OCI-LY3 (cell line): ENCODE results near the gene OCIAD2.

Experiments used
- H2AFZ ChIP-seq: fragments of 200-600, 300-600 bp; shearing (Covaris generic); 2 replicates; pipeline ENCODE4 v1.6.0; 2014; ENCODE audit warnings: antibody characterized with exemption, low read depth, low read length
- H3K27ac ChIP-seq: fragments of 200-600, 300-600 bp; sonication (generic); 2 replicates; pipeline ENCODE4 v1.5.1; 2014; ENCODE audit warnings: mild to moderate bottlenecking, low read length, moderate library complexity, mixed read lengths
- H3K27me3 ChIP-seq: fragments of 200-600, 300-600 bp; sonication (generic); 2 replicates; pipeline ENCODE4 v1.6.1; 2014; ENCODE audit warnings: low read depth, low read length, mixed read lengths
- H3K36me3 ChIP-seq: fragments of 200-600, 300-600 bp; sonication (generic); replicated peaks from 2 replicates; pipeline ENCODE3; 2014; ENCODE audit warnings: low read depth, low read length, mixed read lengths
- H3K4me1 ChIP-seq: fragments of 300-600, 200-600 bp; sonication (generic); 2 replicates; pipeline ENCODE4 v1.6.1; 2014; ENCODE audit warnings: low read length, mixed read lengths
- H3K4me2 ChIP-seq: fragments of 200-600, 300-600 bp; sonication (generic); 2 replicates; pipeline ENCODE4 v1.6.1; 2014; ENCODE audit warnings: low read length, mixed read lengths
- H3K4me3 ChIP-seq: fragments of 300-600, 200-600 bp; sonication (generic); 2 replicates; pipeline ENCODE4 v1.5.1; 2014; ENCODE audit warnings: antibody characterized with exemption, mild to moderate bottlenecking, low read length, moderate library complexity
- H3K79me2 ChIP-seq: fragments of 300-600, 200-600 bp; shearing (Covaris generic); 2 replicates; pipeline ENCODE4 v1.6.1; 2014; ENCODE audit warnings: mild to moderate bottlenecking, low read length, mixed read lengths
- H3K9ac ChIP-seq: fragments of 300-600, 200-600 bp; shearing (Covaris generic); 2 replicates; pipeline ENCODE4 v1.6.0; 2014; ENCODE audit warnings: mild to moderate bottlenecking, low read length, moderate library complexity
- H3K9me3 ChIP-seq: fragments of 200-600, 300-600 bp; shearing (Covaris generic); 2 replicates; pipeline ENCODE4 v1.6.1; 2014; ENCODE audit warnings: low read length, mixed read lengths; ENCODE audit not compliant: insufficient read depth
- H4K20me1 ChIP-seq: fragments of 200-600, 300-600 bp; sonication (generic); 2 replicates; pipeline ENCODE4 v1.6.1; 2016; ENCODE audit warnings: low read length, mixed read lengths; ENCODE audit not compliant: insufficient read depth
- EZH2phosphoT487 ChIP-seq: fragments of 200-600 bp; shearing (Covaris generic); IDR thresholded peaks from 2 replicates; pipeline ENCODE4 v1.6.1; 2018; ENCODE audit warnings: antibody characterized with exemption, mixed run types, low read depth
- TF ChIP-seq, protein P1 (sequence below): fragments of 200-600, 300-600 bp; sonication (generic); IDR thresholded peaks from 2 replicates; pipeline ENCODE4 v1.5.1; 2014; ENCODE audit warnings: antibody characterized with exemption, low read length, low read depth

The OCIAD2 gene

DNA sequence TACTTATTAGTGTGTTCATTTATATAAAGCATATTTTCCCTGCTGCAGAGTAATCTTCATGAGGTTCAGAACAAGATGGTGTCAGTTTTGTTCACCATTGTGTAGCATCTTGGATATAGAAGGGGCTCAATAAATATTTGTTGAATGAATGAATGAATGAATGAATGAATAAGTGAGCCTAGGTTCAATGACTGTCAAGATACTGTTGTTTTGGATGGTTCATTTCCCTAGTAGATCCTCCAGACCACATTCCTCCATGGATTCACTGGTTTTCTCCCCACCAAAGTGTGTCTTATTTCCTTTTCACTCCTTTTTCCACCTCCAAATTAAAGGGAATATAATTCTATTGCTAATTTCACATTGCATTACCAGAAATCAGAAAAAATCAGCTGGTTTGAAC is 2.1 kb upstream of the OCIAD2 start:
- no peak overlapping the region for H2AFZ ChIP-seq
- H3K79me2 ChIP-seq: peaks cover 12% of the 10 kb centered on the region
- no peak overlapping the region for H3K4me2 ChIP-seq
- no peak overlapping the region for H3K9ac ChIP-seq
- H3K27ac ChIP-seq: no peak overlapping the region
- H3K36me3 ChIP-seq: no peaks in the 10 kb centered on the region
- no peak overlapping the region for H3K4me3 ChIP-seq
- peaks cover 10% of the 10 kb centered on the region for H3K4me1 ChIP-seq
- no peaks in the 10 kb centered on the region for H4K20me1 ChIP-seq
- no peak for TF ChIP-seq EZH2phosphoT487
- TF ChIP-seq, protein P1, sequence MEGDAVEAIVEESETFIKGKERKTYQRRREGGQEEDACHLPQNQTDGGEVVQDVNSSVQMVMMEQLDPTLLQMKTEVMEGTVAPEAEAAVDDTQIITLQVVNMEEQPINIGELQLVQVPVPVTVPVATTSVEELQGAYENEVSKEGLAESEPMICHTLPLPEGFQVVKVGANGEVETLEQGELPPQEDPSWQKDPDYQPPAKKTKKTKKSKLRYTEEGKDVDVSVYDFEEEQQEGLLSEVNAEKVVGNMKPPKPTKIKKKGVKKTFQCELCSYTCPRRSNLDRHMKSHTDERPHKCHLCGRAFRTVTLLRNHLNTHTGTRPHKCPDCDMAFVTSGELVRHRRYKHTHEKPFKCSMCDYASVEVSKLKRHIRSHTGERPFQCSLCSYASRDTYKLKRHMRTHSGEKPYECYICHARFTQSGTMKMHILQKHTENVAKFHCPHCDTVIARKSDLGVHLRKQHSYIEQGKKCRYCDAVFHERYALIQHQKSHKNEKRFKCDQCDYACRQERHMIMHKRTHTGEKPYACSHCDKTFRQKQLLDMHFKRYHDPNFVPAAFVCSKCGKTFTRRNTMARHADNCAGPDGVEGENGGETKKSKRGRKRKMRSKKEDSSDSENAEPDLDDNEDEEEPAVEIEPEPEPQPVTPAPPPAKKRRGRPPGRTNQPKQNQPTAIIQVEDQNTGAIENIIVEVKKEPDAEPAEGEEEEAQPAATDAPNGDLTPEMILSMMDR: no peak
- no peaks in the 10 kb centered on the region for H3K9me3 ChIP-seq
- H3K27me3 ChIP-seq: no peaks in the 10 kb centered on the region

- no peak overlapping the region for H2AFZ ChIP-seq
- no peak overlapping the region for H3K9ac ChIP-seq
- H3K27ac ChIP-seq: no peak overlapping the region
- no peaks in the 10 kb centered on the region for H3K36me3 ChIP-seq
- peaks cover 10% of the 10 kb centered on the region for H3K4me1 ChIP-seq
- peaks cover 12% of the 10 kb centered on the region for H3K79me2 ChIP-seq
- no peak overlapping the region for H3K4me2 ChIP-seq
- no peaks in the 10 kb centered on the region for H4K20me1 ChIP-seq
- no peaks in the 10 kb centered on the region for H3K27me3 ChIP-seq
- no peak overlapping the region for H3K4me3 ChIP-seq
- no peaks in the 10 kb centered on the region for H3K9me3 ChIP-seq
- TF ChIP-seq, protein P1: no peak
- TF ChIP-seq EZH2phosphoT487: no peak
Measured at GRCh38 chr4:48907706-48908477, 1.3 kb upstream of the OCIAD2 start.

DNA sequence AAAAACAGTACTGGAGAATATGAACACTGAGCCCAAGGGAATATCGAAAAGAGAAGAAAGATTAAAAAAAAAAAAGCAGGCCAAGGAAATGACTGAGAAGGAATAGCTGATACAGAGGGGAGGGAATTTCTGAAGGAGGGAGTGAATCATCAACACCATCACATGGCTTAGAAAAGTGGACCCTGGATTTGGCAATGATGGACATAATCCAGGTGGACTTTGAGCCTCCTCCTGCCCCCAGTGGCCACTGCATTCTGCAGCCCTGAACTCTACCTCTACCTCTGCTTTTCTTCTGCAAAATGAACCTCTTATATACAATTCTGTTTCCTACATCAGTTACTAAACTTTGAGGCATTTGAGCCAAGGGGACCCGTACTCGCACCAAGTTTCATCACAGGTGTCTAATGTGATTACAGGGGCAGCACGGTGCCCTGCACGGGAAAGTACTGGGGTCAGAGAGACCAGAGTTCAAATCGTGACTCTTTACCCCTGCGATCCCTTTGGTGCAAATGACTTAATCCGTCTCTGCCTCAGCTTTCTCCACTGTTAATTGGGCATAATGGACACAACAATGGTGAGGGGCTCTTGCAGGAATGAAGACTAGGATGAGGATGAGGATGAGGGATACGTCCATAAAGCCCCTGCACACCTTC is 1.1 kb downstream of the OCIAD2 start:
- Histone ChIP-seq H3K27me3 (no peaks in the 10 kb centered on the region), H3K4me2 (peak overlapping the region; percentile 100), H3K9ac (peak overlapping the region; percentile 77), H3K79me2 (peaks cover 12% of the 10 kb centered on the region), H3K27ac (no peak overlapping the region), H3K4me1 (peaks cover 10% of the 10 kb centered on the region), H2AFZ (0 out of 2 replicates have a peak overlapping the region, but pooled peaks have one; percentile 76), H3K36me3 (peaks cover 10% of the 10 kb centered on the region), H3K9me3 (no peaks in the 10 kb centered on the region), H4K20me1 (no peaks in the 10 kb centered on the region), H3K4me3 (peak overlapping the region; percentile 97)
- TF ChIP-seq EZH2phosphoT487: no peak
- TF ChIP-seq, protein P1: no peak

DNA sequence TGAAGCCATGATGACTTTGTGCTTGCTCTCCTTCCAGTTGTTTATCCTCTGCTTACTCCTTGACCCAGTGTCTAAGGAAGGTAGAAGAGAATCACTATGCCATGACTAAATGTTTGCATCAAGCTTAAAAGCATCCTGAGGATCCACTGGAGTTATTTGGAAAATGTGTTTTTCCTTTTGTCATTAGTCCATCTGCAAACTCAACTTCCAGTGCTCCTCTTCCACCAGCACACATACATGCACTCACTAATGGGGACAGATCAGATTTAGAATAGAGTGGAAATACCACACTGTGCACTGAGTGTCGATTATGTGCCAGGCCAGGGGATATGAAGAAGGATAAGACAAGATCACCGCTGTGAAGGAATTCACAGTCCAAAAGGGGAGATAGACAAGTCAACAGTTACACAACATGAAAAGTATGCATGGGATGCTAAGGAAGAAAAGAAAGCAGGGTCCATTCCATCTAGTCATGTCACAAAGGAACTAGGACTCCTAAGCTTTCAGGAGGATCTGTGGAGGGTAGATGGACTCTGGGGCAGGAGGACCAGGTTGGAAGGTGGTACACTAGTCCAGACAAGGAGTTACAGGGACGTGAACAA is 1.9 kb downstream of the OCIAD2 start:
- no peak overlapping the region for H3K4me2 ChIP-seq
- peaks cover 10% of the 10 kb centered on the region for H3K4me1 ChIP-seq
- TF ChIP-seq, protein P1: no peak
- TF ChIP-seq EZH2phosphoT487: no peak
- H3K4me3 ChIP-seq: no peak overlapping the region
- H3K79me2 ChIP-seq: peaks cover 12% of the 10 kb centered on the region
- H3K36me3 ChIP-seq: peaks cover 16% of the 10 kb centered on the region
- H3K27ac ChIP-seq: no peak overlapping the region
- H3K9ac ChIP-seq: no peak overlapping the region
- no peaks in the 10 kb centered on the region for H3K27me3 ChIP-seq
- no peaks in the 10 kb centered on the region for H4K20me1 ChIP-seq
- no peaks in the 10 kb centered on the region for H3K9me3 ChIP-seq
- no peak overlapping the region for H2AFZ ChIP-seq
